GM12878 (cell line): ENCODE data around the gene JHY.

Experiments used
- CEBPB ChIP-seq, 2 experiments: fragments of 150-350 bp in 1 of 2; IDR thresholded peaks; 2 replicates each; pipeline ENCODE4 v1.6.1; 2012 to 2014; ENCODE audit warnings: low read depth in 2 of 2, low read length in 2 of 2, borderline replicate concordance in 1 of 2, inconsistent platforms in 1 of 2
- EZH2 ChIP-seq: IDR thresholded peaks from 2 replicates; pipeline ENCODE4 v1.6.1; 2012; ENCODE audit warnings: low read depth, mild to moderate bottlenecking, control low read depth, inconsistent platforms, low read length, borderline replicate concordance; ENCODE audit not compliant: control insufficient read depth
- FOXM1 ChIP-seq: IDR thresholded peaks from 2 replicates; pipeline ENCODE4 v1.6.1; 2012; ENCODE audit warnings: low read depth, mild to moderate bottlenecking, inconsistent platforms, low read length, moderate library complexity
- HDAC6 ChIP-seq: fragments of 200-600 bp; sonication (generic); IDR thresholded peaks from one replicate; pipeline ENCODE4 v1.8.0; 2017; ENCODE audit warnings: antibody characterized with exemption; ENCODE audit not compliant: unreplicated experiment
- NFYA ChIP-seq: IDR thresholded peaks from 2 replicates; pipeline ENCODE4 v1.6.1; 2011; ENCODE audit warnings: low read depth, mild to moderate bottlenecking, low read length, improper control_type of control experiment, borderline replicate concordance
- SP1 ChIP-seq: IDR thresholded peaks from one replicate; pipeline ENCODE4 v1.6.1; 2011; ENCODE audit warnings: low read depth, low read length
- YY1 ChIP-seq: IDR thresholded peaks from 2 replicates; pipeline ENCODE4 v1.6.1; 2011; ENCODE audit warnings: low read depth, mild to moderate bottlenecking, low read length
- TF ChIP-seq, protein P1 (sequence below): fragments of 450-650 bp; IDR thresholded peaks from 2 replicates; pipeline ENCODE4 v1.6.1; 2017; ENCODE audit warnings: mild to moderate bottlenecking, low read depth, inconsistent platforms; ENCODE audit not compliant: poor library complexity, severe bottlenecking

DNA sequence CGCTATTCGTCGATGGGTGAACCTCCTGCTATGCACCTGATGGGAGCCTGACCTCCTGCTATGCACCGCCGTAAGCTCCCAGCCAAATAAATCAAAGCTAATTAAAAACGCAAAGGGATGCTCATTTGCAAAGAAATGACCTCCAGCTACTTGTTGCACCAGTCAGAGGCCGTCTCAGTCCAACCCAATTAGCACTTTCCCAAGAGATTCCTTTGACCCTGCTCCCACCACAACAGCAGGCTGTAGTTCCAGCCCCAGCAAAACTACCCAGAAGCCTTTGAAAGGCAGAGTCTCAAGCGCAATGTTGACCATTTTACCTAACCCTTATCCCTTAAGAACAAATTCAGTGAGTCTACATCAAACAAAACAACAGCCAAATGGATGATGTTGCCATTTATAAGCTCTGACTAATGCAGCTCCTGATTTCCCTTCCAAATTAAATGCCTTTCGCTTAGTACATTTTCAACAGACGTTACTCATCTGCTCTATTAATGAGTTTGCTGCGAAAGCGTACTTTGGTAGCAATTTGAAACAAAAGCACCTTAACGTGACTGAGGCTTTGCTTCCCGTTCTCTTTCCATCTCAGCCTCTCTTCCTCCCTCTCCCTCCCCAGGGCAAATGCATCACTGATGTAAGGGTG, 116.3 kb downstream of the JHY start:
- no peak for TF ChIP-seq SP1
- no peak for TF ChIP-seq EZH2
- no peak for TF ChIP-seq YY1
- TF ChIP-seq, protein P1, sequence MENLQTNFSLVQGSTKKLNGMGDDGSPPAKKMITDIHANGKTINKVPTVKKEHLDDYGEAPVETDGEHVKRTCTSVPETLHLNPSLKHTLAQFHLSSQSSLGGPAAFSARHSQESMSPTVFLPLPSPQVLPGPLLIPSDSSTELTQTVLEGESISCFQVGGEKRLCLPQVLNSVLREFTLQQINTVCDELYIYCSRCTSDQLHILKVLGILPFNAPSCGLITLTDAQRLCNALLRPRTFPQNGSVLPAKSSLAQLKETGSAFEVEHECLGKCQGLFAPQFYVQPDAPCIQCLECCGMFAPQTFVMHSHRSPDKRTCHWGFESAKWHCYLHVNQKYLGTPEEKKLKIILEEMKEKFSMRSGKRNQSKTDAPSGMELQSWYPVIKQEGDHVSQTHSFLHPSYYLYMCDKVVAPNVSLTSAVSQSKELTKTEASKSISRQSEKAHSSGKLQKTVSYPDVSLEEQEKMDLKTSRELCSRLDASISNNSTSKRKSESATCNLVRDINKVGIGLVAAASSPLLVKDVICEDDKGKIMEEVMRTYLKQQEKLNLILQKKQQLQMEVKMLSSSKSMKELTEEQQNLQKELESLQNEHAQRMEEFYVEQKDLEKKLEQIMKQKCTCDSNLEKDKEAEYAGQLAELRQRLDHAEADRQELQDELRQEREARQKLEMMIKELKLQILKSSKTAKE, result no peak
- no peak for TF ChIP-seq FOXM1
- TF ChIP-seq HDAC6, result no peak
- TF ChIP-seq CEBPB (IDR thresholded peaks at IDR 0.05; ENCODE audit: borderline replicate concordance in 1 of 2, low read depth in 2 of 2, low read length in 2 of 2), result no peak
- TF ChIP-seq NFYA, result no peak
